Adipocyte (in vitro differentiated cells): ENCODE measurements around the gene CSMD2.

Experiments used
- DNase-seq: peaks from one replicate; pipeline ENCODE4 v3.0.0-alpha.2; 2015; ENCODE audit warnings: low read depth
- H3K27me3 ChIP-seq: replicated peaks from 2 replicates; pipeline ENCODE4 v1.7.0; 2013; ENCODE audit warnings: mild to moderate bottlenecking, low read length, moderate library complexity; ENCODE audit not compliant: control insufficient read depth, insufficient read depth
- H3K36me3 ChIP-seq: 2 replicates; pipeline ENCODE4 v1.7.0; 2013; ENCODE audit warnings: low read length, mild to moderate bottlenecking, moderate library complexity; ENCODE audit not compliant: control insufficient read depth, insufficient read depth, severe bottlenecking
- H3K4me1 ChIP-seq: 2 replicates; pipeline ENCODE4 v1.7.0; 2013; ENCODE audit warnings: mild to moderate bottlenecking, low read length, moderate library complexity; ENCODE audit not compliant: control insufficient read depth, insufficient read depth
- H3K4me3 ChIP-seq: 2 replicates; pipeline ENCODE4 v1.7.0; 2013; ENCODE audit warnings: mild to moderate bottlenecking, low read length, moderate library complexity
- H3K9ac ChIP-seq: 2 replicates; pipeline ENCODE4 v1.7.0; 2013; ENCODE audit warnings: mild to moderate bottlenecking, low read length, moderate library complexity
- H3K9me3 ChIP-seq: 2 replicates; pipeline ENCODE4 v1.7.0; 2013; ENCODE audit warnings: mild to moderate bottlenecking, low read length, moderate library complexity; ENCODE audit not compliant: control insufficient read depth

Gene CSMD2

GRCh38 chr1:33502726-33503125 is 662.3 kb downstream of the CSMD2 start:
- H3K4me3 ChIP-seq: no peak overlapping the region
- H3K9me3 ChIP-seq: peaks cover 14% of the 10 kb centered on the region
- no peak for DNase-seq
- no peaks in the 10 kb centered on the region for H3K36me3 ChIP-seq
- no peak overlapping the region for H3K9ac ChIP-seq
- H3K27me3 ChIP-seq: no peaks in the 10 kb centered on the region
- H3K4me1 ChIP-seq: no peaks in the 10 kb centered on the region

GRCh38 chr1:33501774-33502173 is 663.3 kb downstream of the CSMD2 start:
- no peak for DNase-seq
- Histone ChIP-seq H3K9ac (no peak overlapping the region), H3K36me3 (peaks cover 2% of the 10 kb centered on the region), H3K4me3 (no peak overlapping the region), H3K9me3 (peaks cover 17% of the 10 kb centered on the region), H3K27me3 (no peaks in the 10 kb centered on the region), H3K4me1 (no peaks in the 10 kb centered on the region)

GRCh38 chr1:33501309-33501708 is 663.7 kb downstream of the CSMD2 start:
- Histone ChIP-seq H3K36me3 (peaks cover 2% of the 10 kb centered on the region), H3K27me3 (no peaks in the 10 kb centered on the region), H3K4me1 (no peaks in the 10 kb centered on the region), H3K9me3 (peaks cover 22% of the 10 kb centered on the region), H3K4me3 (no peak overlapping the region), H3K9ac (no peak overlapping the region)
- no peak for DNase-seq

GRCh38 chr1:33500547-33500946 is 664.5 kb downstream of the CSMD2 start:
- Histone ChIP-seq H3K4me1 (no peaks in the 10 kb centered on the region), H3K9me3 (peaks cover 29% of the 10 kb centered on the region), H3K36me3 (peaks cover 9% of the 10 kb centered on the region), H3K27me3 (no peaks in the 10 kb centered on the region), H3K4me3 (no peak overlapping the region), H3K9ac (no peak overlapping the region)
- DNase-seq: peak; percentile 1

GRCh38 chr1:33497410-33497809 is 667.6 kb downstream of the CSMD2 start:
- no peak for DNase-seq
- H3K27me3 ChIP-seq: no peaks in the 10 kb centered on the region
- H3K9me3 ChIP-seq: peaks cover 59% of the 10 kb centered on the region
- no peaks in the 10 kb centered on the region for H3K4me1 ChIP-seq
- peaks cover 38% of the 10 kb centered on the region for H3K36me3 ChIP-seq
- no peak overlapping the region for H3K4me3 ChIP-seq
- H3K9ac ChIP-seq: no peak overlapping the region

- peak overlapping the region; percentile 69 for H3K4me3 ChIP-seq
- no peaks in the 10 kb centered on the region for H3K27me3 ChIP-seq
- peaks cover 73% of the 10 kb centered on the region for H3K9me3 ChIP-seq
- peaks cover 62% of the 10 kb centered on the region for H3K36me3 ChIP-seq
- H3K9ac ChIP-seq: no peak overlapping the region
- H3K4me1 ChIP-seq: no peaks in the 10 kb centered on the region
- no peak for DNase-seq
These were observed 670.1 kb downstream of the CSMD2 start for GRCh38 chr1:33494929-33495328.

- peaks cover 64% of the 10 kb centered on the region for H3K36me3 ChIP-seq
- H3K27me3 ChIP-seq: no peaks in the 10 kb centered on the region
- H3K9me3 ChIP-seq: peaks cover 30% of the 10 kb centered on the region
- DNase-seq: no peak
- no peaks in the 10 kb centered on the region for H3K4me1 ChIP-seq
- no peak overlapping the region for H3K4me3 ChIP-seq
- H3K9ac ChIP-seq: no peak overlapping the region
These were observed 676.4 kb downstream of the CSMD2 start for GRCh38 chr1:33488624-33489023.

- Histone ChIP-seq H3K9me3 (peaks cover 5% of the 10 kb centered on the region), H3K4me3 (no peak overlapping the region), H3K36me3 (peaks cover 33% of the 10 kb centered on the region), H3K4me1 (no peaks in the 10 kb centered on the region), H3K27me3 (no peaks in the 10 kb centered on the region), H3K9ac (no peak overlapping the region)
- DNase-seq: no peak
These were observed 682.6 kb downstream of the CSMD2 start for GRCh38 chr1:33482412-33482811.

- Histone ChIP-seq H3K9ac (no peak overlapping the region), H3K9me3 (no peaks in the 10 kb centered on the region), H3K4me3 (no peak overlapping the region), H3K36me3 (peaks cover 22% of the 10 kb centered on the region), H3K4me1 (peaks cover 18% of the 10 kb centered on the region), H3K27me3 (no peaks in the 10 kb centered on the region)
- DNase-seq: no peak
These were observed 687.6 kb downstream of the CSMD2 start for GRCh38 chr1:33477451-33477850.

GRCh38 chr1:33473900-33474299 is 691.1 kb downstream of the CSMD2 start:
- no peak for DNase-seq
- no peak overlapping the region for H3K9ac ChIP-seq
- no peaks in the 10 kb centered on the region for H3K27me3 ChIP-seq
- H3K4me3 ChIP-seq: peak overlapping the region; percentile 90
- H3K9me3 ChIP-seq: no peaks in the 10 kb centered on the region
- H3K36me3 ChIP-seq: no peaks in the 10 kb centered on the region
- peaks cover 35% of the 10 kb centered on the region for H3K4me1 ChIP-seq

- Histone ChIP-seq H3K4me1 (peaks cover 43% of the 10 kb centered on the region), H3K9ac (peak within 1 kb of the TSS; percentile 91), H3K36me3 (no peaks in the 10 kb centered on the region), H3K9me3 (no peaks in the 10 kb centered on the region), H3K4me3 (peak within 1 kb of the TSS; percentile 90), H3K27me3 (no peaks in the 10 kb centered on the region)
- peak; percentile 99 for DNase-seq
These were observed 692.6 kb downstream of the CSMD2 start, which contains the start of gene ZSCAN20 for GRCh38 chr1:33472269-33472980. Gene ZSCAN20, plus strand, starts transcription at chr1:33472645. Its CDS starts 6,644 bp downstream, at chr1:33479289.

- no peaks in the 10 kb centered on the region for H3K36me3 ChIP-seq
- no peaks in the 10 kb centered on the region for H3K27me3 ChIP-seq
These were observed 693.6 kb downstream of the CSMD2 start for GRCh38 chr1:33471416-33471815.

More at GRCh38 chr1:33471416-33471815, 693.6 kb downstream of the CSMD2 start:
- no peak for DNase-seq
- Histone ChIP-seq H3K4me1 (peaks cover 43% of the 10 kb centered on the region), H3K4me3 (no peak overlapping the region), H3K9me3 (no peaks in the 10 kb centered on the region), H3K9ac (peak overlapping the region; percentile 75)
